ENCODE measurements around the gene PODXL2. TPM values are rescaled to one million over a fixed set of nuclear protein-coding genes. Genes with fewer than 3 reads are reported as not detected.

The PODXL2 gene
- total RNA-seq, 1 donor from 2014 or later: 3.3 TPM

- POLR2A ChIA-PET: no interaction called here
- no peak for TF ChIP-seq CTCF (IDR thresholded peaks at IDR 0.05)
- no peaks in the 10 kb centered on the region for H3K27me3 Mint-ChIP-seq
- intact Hi-C loops (cut with micrococcal nuclease): no loop called here
- H3K9me3 Mint-ChIP-seq: peaks cover 6% of the 10 kb centered on the region
- DNase-seq (no peak), ATAC-seq (ENCODE audit: low read depth) (no peak)
- CTCF ChIA-PET: no interaction called here
- H3K27ac Mint-ChIP-seq: no peak overlapping the region
- peaks cover 5% of the 10 kb centered on the region for H3K4me1 Mint-ChIP-seq
- no peak overlapping the region for H3K4me3 Mint-ChIP-seq
- no peaks in the 10 kb centered on the region for H3K36me3 Mint-ChIP-seq (ENCODE audit: low read depth)
These were observed 79.9 kb downstream of the PODXL2 start for GRCh38 chr3:127708837-127709236.

DNA sequence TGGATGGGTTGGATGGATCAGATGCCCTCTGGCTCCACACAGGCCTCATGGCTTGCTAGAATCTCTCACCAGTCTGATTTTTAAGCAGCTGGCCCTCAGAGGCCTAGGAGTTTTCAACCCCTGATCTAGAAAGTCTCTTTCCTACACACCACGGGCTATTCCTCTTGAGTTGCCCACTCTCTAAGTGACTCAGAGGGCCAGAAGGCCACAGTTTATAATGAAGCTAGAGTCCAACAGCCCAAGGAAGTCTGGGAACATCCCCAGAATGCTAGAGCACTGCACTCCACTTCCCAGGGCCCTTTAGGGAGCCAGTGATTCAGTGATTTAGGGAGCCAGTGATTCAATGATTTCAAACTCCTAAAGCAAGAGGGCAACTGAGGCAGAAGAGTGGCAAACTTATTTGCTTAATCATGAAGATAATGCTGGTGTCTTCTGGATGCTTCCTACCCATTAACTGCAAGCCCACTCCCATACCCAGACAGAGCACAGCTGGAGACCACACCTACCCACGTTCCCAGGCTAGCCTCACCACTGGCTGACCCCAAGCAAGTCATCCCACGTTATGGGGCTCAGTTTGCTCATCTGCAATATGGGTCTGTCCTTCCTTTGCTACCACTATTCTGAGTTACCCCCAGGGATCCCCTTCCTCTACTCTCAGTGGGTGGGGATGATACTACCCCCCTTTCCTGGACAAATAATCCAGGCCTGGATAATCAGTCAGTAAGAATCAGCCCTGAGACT lies 80.5 kb downstream of the PODXL2 start:
- no peak for ATAC-seq (ENCODE audit: low read depth)
- Mint-ChIP-seq H3K27me3 (no peaks in the 10 kb centered on the region), H3K4me3 (no peak overlapping the region), H3K9me3 (peaks cover 4% of the 10 kb centered on the region), H3K36me3 (ENCODE audit: low read depth) (no peaks in the 10 kb centered on the region), H3K27ac (no peak overlapping the region), H3K4me1 (peaks cover 1% of the 10 kb centered on the region)
- no peak for TF ChIP-seq CTCF (IDR thresholded peaks at IDR 0.05)
- no peak for DNase-seq
- intact Hi-C loops (cut with micrococcal nuclease): no loop called here
- ChIA-PET CTCF (no interaction called here), POLR2A (no interaction called here)

GRCh38 chr3:127710155-127710941 lies 81.4 kb downstream of the PODXL2 start:
- ChIA-PET CTCF (no interaction called here), POLR2A (no interaction called here)
- Mint-ChIP-seq H3K4me1 (no peaks in the 10 kb centered on the region), H3K27me3 (no peaks in the 10 kb centered on the region), H3K27ac (no peak overlapping the region), H3K9me3 (no peaks in the 10 kb centered on the region), H3K36me3 (ENCODE audit: low read depth) (no peaks in the 10 kb centered on the region), H3K4me3 (no peak overlapping the region)
- DNase-seq (no peak), ATAC-seq (ENCODE audit: low read depth) (no peak)
- intact Hi-C loops (cut with micrococcal nuclease): no loop called here
- TF ChIP-seq CTCF (IDR thresholded peaks at IDR 0.05): no peak

GRCh38 chr3:127711021-127711695 lies 82.2 kb downstream of the PODXL2 start:
- Mint-ChIP-seq H3K4me1 (no peaks in the 10 kb centered on the region), H3K9me3 (no peaks in the 10 kb centered on the region), H3K4me3 (no peak overlapping the region), H3K27ac (no peak overlapping the region), H3K27me3 (no peaks in the 10 kb centered on the region), H3K36me3 (ENCODE audit: low read depth) (no peaks in the 10 kb centered on the region)
- ATAC-seq (ENCODE audit: low read depth): no peak
- intact Hi-C loops (cut with micrococcal nuclease): no loop called here
- no peak for TF ChIP-seq CTCF (IDR thresholded peaks at IDR 0.05)
- peak; percentile 9 for DNase-seq
- CTCF ChIA-PET: no interaction called here
- POLR2A ChIA-PET: no interaction called here

- no peaks in the 10 kb centered on the region for H3K4me1 Mint-ChIP-seq
- H3K36me3 Mint-ChIP-seq (ENCODE audit: low read depth): no peaks in the 10 kb centered on the region
- ATAC-seq (ENCODE audit: low read depth) (no peak), DNase-seq (peak; percentile 1)
- no peak overlapping the region for H3K4me3 Mint-ChIP-seq
- intact Hi-C loops (cut with micrococcal nuclease): no loop called here
- CTCF ChIA-PET: no interaction called here
- POLR2A ChIA-PET: no interaction called here
- no peaks in the 10 kb centered on the region for H3K9me3 Mint-ChIP-seq
- no peak for TF ChIP-seq CTCF (IDR thresholded peaks at IDR 0.05)
- no peaks in the 10 kb centered on the region for H3K27me3 Mint-ChIP-seq
- no peak overlapping the region for H3K27ac Mint-ChIP-seq
These were observed 82.9 kb downstream of the PODXL2 start for GRCh38 chr3:127711896-127712295.
